Stimulated activated naive B cell treated with anti-CD40 and anti-IgM and Interleukin-4, amounts not matched to agents 10 μg/mL and 1 μg/mL and 100 μg/mL, for 72 hours (primary cell): ENCODE measurements around the gene CABLES2.

ENCODE experiments used
- ATAC-seq, 2 donors: fragments of 150-1000 bp; cut with Tn5 transposase; replicated peaks; 2 replicates each; pipeline ENCODE4 v1.10.0; 2021; ENCODE audit warnings: moderate library complexity in 1 of 2
- DNase-seq: peaks from one replicate; pipeline ENCODE4 v3.0.0; 2021
- H3K27ac Mint-ChIP-seq: one replicate; pipeline ENCODE4 v1.8.0; 2022; ENCODE audit warnings: mild to moderate bottlenecking, mixed read lengths
- H3K27me3 Mint-ChIP-seq, 2 donors: one replicate each; pipeline ENCODE4 v1.8.0; 2022; ENCODE audit warnings: mixed read lengths in 2 of 2
- H3K36me3 Mint-ChIP-seq, 2 donors: one replicate each; pipeline ENCODE4 v1.8.0; 2022; ENCODE audit warnings: mixed read lengths in 2 of 2, mild to moderate bottlenecking in 1 of 2
- H3K4me1 Mint-ChIP-seq, 2 donors: one replicate each; pipeline ENCODE4 v1.8.0; 2022; ENCODE audit warnings: mixed read lengths in 2 of 2, mild to moderate bottlenecking in 1 of 2
- H3K4me3 Mint-ChIP-seq, 2 donors: one replicate each; pipeline ENCODE4 v1.8.0; 2022; ENCODE audit warnings: mild to moderate bottlenecking in 2 of 2, mixed read lengths in 2 of 2, moderate library complexity in 1 of 2
- H3K9me3 Mint-ChIP-seq, 2 donors: one replicate each; pipeline ENCODE4 v1.8.0; 2022; ENCODE audit warnings: mixed read lengths in 2 of 2, mild to moderate bottlenecking in 1 of 2

The CABLES2 gene

DNA sequence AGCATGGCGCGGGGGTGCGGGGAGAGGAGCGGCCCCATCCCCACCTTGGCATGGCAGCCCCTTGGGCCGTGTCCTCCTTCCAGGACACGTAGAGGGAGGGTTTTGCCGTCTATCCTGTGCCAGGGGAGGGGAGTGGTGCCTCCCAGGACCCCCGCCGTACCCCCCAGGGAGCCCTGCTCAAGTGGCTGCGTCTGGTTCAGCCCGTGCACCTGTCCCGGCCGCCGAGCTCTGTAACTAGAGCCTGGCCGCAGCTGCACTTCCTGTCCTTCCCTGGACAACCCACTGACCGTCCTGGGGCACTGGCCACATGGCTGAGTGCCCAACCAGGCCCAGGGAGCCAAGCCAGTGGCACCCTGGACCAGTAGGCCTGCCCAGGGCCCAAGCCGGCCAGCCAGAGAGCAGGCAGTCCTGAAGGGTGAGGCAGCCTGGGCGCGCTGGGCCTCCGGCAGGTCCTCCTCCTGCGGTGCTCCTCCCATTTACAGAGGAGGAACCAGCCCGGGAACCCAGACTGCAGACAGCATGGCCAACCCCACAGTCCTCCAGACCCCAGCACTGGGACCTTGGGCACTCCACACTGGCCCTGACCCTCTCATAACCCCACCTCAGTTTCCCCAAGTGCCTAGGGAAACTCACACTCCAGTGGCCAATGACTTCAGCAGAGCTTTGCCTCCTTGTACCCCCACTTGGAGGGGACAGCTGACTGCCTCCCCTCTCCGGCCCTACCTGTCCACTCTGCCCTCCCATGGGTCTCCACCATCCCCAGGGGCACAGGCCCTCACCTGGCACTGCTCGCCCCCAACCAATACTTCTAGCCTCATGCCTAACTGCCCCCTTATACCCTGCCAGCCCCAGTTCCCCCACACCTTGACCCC is 48.7 kb downstream of the CABLES2 start:
- H3K4me3 Mint-ChIP-seq = no peak overlapping the region

DNA sequence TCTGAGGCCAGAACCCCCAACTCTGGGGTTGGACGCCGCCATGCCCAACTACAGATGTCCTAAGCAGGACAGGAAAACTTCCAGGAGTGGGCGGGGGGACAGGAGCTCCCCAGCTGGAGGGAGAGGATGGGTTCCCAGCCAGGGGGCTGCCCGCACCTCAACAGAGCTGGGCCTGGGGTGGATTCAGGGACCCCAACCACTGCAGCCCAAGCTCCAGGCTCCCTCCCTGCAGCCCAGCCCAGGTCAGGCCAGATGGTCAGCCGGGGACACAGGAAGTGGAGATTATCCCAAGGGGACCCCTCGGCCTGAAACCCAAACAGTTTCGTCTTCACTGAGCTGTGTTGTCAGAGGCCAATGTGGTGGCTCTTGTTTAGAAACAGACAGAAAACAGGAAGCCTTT is 49.4 kb downstream of the CABLES2 start:
- H3K4me1 Mint-ChIP-seq = peaks cover 9 to 19% of the 10 kb centered on the region in 2 donors
- no peak overlapping the region for H3K4me3 Mint-ChIP-seq
- no peak overlapping the region for H3K27ac Mint-ChIP-seq
- no peaks in the 10 kb centered on the region for H3K36me3 Mint-ChIP-seq
- DNase-seq = no peak
- no peak for ATAC-seq
- no peaks in the 10 kb centered on the region for H3K27me3 Mint-ChIP-seq
- no peaks in the 10 kb centered on the region for H3K9me3 Mint-ChIP-seq

More for the DNA sequence above, 48.7 kb downstream of the CABLES2 start:
- H3K27me3 Mint-ChIP-seq = no peaks in the 10 kb centered on the region
- no peak overlapping the region for H3K27ac Mint-ChIP-seq
- H3K4me1 Mint-ChIP-seq = peaks cover 12 to 21% of the 10 kb centered on the region in 2 donors
- ATAC-seq (no peak), DNase-seq (no peak)
- H3K36me3 Mint-ChIP-seq = no peaks in the 10 kb centered on the region
- no peaks in the 10 kb centered on the region for H3K9me3 Mint-ChIP-seq

DNA sequence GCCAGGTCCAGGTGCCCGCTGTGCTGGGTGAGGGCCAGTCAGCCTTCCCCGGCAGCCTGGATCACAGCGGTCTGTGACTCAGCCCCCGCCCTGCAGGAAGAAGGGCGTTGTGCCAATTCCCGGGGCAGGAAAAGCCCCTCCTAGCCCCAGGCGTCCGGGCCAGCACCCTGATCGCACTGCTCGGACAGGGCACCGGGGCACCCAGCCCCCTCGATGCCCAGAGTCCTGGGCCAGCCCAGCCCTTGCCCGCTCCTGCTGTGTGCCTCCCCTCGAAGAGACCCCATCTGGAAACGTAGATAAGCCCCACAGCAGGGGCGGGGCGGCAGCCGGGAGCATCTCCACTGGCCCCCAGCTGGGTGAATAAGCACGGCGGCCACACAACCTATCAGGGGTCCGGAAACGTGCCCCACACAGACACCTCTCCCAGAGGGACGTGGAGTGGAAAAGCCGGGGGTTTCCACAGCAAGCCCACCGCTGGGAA is 49.9 kb downstream of the CABLES2 start:
- Mint-ChIP-seq H3K4me3 (no peak overlapping the region), H3K36me3 (peaks cover 2 to 4% of the 10 kb centered on the region in 2 donors), H3K4me1 (peaks cover 8 to 15% of the 10 kb centered on the region in 2 donors), H3K27me3 (no peaks in the 10 kb centered on the region), H3K9me3 (no peaks in the 10 kb centered on the region), H3K27ac (no peak overlapping the region)
- ATAC-seq (no peak), DNase-seq (no peak)

DNA sequence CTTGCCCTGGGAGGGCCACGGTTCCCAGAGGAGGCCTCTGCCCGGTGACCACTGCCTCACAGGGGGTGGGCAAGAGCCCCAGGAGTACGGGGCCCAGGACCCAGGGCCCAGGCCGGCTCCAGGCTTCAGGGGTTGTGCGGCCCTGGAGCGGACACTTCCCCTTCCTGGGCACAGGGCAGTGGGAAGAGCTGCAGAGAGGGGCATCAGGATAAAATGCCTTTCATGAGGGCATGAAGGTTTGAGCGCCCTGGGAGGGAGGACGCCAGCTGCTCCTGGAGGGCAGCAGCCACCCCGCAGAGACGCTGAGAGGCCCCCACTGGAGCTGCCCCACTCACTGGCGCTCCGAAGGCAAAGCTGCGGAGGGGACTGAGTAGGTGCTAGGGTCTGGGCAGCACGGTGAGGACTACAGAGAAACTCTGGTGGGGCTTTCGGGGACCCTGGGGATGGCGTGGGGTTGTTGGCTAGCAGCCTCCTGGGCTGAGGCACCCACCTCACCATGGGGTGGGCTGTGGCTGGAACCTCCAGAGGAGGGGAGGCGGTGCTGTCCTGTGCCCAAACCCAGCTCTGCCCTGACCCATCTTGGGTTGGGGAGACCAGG is 50.4 kb downstream of the CABLES2 start:
- Mint-ChIP-seq H3K4me3 (no peak overlapping the region), H3K36me3 (peaks cover 2 to 7% of the 10 kb centered on the region in 2 donors), H3K27ac (no peak overlapping the region), H3K27me3 (no peaks in the 10 kb centered on the region), H3K4me1 (peaks cover 8 to 15% of the 10 kb centered on the region in 2 donors), H3K9me3 (no peaks in the 10 kb centered on the region)
- no peak for ATAC-seq
- DNase-seq = no peak

DNA sequence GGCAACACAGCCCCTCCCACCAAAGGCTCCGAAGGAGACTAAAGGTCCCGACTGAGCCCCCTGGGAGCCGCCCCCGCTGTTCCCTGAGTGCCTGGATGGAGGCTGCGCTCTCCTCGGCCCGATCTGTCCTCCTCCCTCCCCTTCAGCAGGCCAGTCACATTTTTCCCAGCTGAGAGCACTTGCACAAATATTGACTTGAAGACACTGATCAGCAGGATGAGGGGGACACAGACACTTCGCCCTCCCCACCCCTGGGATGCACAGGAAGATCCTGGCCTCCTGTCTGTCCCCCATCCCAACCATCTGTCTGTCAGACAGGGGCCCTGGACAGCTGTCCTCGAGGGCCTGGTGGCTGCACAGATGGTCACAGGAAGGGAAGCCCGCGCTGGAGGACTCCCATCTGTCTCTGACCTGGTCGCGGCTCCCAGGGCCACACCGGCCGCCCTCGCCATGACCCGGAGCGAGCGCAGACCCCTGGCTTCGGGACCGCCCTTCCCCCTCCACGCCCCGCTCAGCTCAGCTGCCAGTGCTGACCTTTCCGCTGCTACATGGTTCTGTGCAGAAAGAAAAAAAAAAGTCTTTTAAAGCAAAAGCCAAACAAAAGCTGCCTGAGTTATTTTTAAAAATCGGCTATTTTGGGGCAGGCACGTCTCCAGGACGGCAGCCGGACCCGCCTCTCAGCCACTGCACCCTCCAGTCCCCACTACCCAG is 51.1 kb downstream of the CABLES2 start:
- no peak for ATAC-seq
- Mint-ChIP-seq H3K27me3 (no peaks in the 10 kb centered on the region), H3K4me3 (no peak overlapping the region), H3K9me3 (no peaks in the 10 kb centered on the region), H3K4me1 (peaks cover 8 to 15% of the 10 kb centered on the region in 2 donors), H3K27ac (peak overlapping the region; percentile 67), H3K36me3 (peaks cover 2 to 7% of the 10 kb centered on the region in 2 donors)
- no peak for DNase-seq

DNA sequence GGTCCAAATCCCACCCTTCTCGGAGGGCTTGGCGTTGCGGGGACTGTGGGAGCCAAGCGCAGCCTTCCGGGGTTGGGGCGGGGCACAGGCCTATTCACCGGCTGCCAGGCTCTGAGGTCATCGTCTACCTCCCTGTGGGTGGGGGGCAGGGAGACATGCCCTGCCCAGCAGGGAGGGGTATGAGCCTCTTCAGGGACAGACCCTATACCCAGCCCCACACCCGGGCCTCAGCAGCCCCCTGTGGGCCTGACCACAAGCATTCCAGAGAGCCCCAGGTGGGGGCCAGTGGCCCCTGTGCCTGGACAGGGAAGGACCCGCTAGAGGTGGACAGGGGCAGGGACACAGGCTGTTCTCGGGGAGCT is 51.6 kb downstream of the CABLES2 start:
- Mint-ChIP-seq H3K27ac (peak overlapping the region; percentile 67), H3K27me3 (no peaks in the 10 kb centered on the region), H3K4me1 (peaks cover 8 to 15% of the 10 kb centered on the region in 2 donors), H3K36me3 (peaks cover 2 to 7% of the 10 kb centered on the region in 2 donors), H3K4me3 (no peak overlapping the region), H3K9me3 (no peaks in the 10 kb centered on the region)
- DNase-seq (no peak), ATAC-seq (no peak)

DNA sequence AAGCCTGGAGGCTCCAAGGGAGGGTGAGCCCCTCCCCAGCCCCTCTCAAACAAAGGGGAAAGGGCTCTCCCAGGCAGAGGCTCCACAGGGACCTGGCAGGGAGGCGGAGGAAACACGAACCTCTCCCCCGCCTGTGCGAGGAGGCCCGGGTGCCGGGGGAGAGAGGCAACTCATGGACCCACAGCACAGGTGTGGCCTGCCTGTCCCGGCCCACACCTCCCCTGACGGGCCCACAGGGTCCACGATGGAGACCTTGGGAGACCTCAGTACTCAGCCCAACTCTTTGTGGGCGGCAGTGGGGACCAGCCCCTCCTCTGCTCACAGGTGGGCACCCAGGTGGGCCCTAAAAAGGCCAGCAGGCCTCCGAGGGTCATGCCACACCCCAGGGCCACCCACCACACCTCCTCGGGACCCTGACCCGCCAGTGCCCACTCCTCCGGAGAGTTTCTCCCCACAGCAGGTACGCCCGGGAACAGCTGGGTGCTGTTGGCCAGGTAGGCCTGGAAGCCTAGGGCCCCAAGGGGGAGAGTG is 52.2 kb downstream of the CABLES2 start:
- Mint-ChIP-seq H3K4me3 (no peak overlapping the region), H3K4me1 (peaks cover 8 to 15% of the 10 kb centered on the region in 2 donors), H3K27me3 (no peaks in the 10 kb centered on the region), H3K36me3 (peaks cover 2 to 8% of the 10 kb centered on the region in 2 donors), H3K27ac (no peak overlapping the region), H3K9me3 (no peaks in the 10 kb centered on the region)
- ATAC-seq = no peak
- no peak for DNase-seq

DNA sequence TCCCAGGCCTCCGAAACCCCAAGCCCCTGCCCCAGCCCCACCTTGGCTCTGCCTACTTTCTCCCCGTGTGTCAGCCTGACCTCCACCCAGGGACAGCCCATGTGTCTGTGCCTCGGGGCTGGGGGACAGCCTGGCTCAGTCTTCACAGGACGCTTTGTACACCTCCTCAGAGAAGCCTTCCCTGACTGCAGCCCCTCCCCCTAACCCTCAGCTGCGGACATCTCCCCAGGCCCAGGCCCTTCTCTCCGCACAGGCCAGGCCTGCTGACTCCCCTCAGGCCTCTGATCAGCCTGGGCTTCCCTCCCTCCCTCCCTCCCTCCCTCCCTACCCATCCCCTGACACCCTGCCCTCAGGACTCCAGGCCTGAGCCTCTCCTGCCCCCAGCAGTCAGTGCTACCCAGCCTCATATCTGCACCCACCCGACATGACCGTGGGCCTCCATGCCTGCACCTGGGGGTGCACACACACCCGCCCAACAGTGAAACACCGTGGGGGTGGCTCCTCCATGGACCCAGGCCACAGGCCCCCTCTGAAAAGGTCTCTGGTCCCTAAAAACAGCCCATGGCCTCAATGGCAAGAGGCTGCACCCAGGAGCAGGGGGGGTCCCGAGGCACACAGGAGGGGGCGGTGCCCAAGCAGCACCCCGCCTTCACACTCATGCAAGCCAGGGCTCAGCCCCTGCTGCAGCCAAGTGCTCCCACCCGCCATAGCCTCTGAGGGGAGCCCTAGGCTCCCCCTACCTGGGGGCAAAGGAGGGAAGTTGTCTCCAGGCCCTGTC is 52.9 kb downstream of the CABLES2 start:
- no peak for DNase-seq
- Mint-ChIP-seq H3K9me3 (peaks cover 2% of the 10 kb centered on the region in 2 donors), H3K4me3 (no peak overlapping the region), H3K27me3 (no peaks in the 10 kb centered on the region), H3K36me3 (peaks cover 7 to 13% of the 10 kb centered on the region in 2 donors), H3K4me1 (peaks cover 10 to 15% of the 10 kb centered on the region in 2 donors), H3K27ac (no peak overlapping the region)
- ATAC-seq = no peak

DNA sequence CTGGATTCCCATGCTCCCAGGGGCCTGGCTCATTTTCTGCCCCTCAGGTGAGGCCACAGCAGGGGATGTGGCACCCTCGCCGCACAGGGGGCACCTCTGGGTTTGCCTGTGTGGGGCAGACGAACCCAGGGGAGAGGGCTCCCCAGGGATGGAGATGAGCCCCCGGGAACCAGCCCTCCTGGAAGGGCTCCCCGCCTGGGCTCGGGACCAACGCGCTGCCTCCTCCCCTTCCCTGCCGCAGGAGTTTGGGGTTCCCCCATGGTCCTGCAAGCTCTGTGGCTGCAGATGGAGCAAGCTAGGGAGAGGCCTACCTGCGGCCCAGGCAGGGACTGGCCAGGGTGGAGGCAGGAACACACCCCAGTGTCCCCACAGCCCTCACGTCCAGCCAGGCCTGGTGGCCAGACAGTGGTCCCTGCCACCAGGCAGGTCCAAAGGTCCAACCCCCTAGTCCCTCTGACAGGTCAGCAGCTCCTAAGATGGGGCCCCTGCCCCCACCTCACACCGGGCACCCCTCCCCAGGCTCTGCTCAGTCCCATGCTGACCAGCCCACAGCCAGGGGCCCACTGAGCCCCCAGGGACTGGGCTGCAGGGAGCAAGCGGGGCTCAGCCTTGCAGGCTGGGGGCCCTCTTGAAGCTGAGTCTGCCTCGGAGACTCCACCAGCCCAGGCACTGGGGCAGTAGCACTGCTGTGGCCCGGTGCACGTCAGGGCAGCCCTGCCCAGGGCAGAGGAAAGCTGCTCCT is 53.6 kb downstream of the CABLES2 start:
- DNase-seq (no peak), ATAC-seq (no peak)
- no peak overlapping the region for H3K27ac Mint-ChIP-seq
- no peak overlapping the region for H3K4me3 Mint-ChIP-seq
- H3K9me3 Mint-ChIP-seq = peaks cover 5 to 7% of the 10 kb centered on the region in 2 donors
- no peaks in the 10 kb centered on the region for H3K27me3 Mint-ChIP-seq
- H3K4me1 Mint-ChIP-seq = peaks cover 6 to 15% of the 10 kb centered on the region in 2 donors
- peaks cover 11 to 18% of the 10 kb centered on the region in 2 donors for H3K36me3 Mint-ChIP-seq

DNA sequence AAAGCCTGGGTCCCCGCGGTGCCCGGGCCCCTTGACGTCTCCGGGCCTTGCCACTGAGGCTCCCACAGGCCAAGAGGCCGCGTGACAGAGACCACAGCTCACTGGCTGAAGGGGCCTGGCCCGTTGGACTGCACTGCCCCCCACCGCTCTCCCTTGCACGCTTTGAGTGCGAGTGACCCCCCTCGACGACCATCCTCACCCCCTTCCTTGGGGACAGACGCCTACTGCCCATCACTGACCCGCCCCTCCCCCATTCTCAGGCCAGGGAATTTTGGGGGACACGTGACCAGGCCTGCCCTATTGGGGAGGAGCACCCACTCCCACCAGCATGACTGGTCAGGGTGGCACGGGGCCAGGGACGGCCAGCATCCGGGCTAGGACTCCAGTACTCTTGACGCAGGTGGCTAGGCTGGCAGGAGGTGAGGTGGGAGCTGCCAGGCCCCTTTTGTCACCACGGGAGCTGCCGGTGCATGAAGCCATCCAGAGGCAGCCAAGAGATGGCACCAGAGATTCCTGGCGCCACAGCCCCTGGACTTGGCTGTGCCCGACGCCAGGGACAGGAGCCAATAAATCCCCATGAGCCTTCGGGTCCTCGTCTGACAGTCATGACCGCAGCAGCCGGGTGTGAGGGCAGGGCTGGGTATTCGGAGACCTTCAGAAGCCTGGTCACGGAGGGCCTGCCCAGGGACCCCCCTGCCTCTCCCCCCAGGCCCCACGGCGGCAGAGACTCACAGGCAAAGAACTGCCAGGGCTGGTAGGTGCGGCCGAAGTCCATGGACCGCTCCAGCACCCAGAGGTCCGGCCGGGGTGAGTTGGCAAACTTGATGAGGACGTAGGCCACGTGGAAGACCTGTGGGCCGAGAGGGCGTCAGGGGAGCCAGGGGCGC is 54.4 kb downstream of the CABLES2 start:
- Mint-ChIP-seq H3K36me3 (peaks cover 13 to 22% of the 10 kb centered on the region in 2 donors), H3K27ac (no peak overlapping the region), H3K27me3 (no peaks in the 10 kb centered on the region), H3K4me1 (peaks cover 2 to 13% of the 10 kb centered on the region in 2 donors), H3K9me3 (peaks cover 5 to 7% of the 10 kb centered on the region in 2 donors), H3K4me3 (no peak overlapping the region)
- DNase-seq (no peak), ATAC-seq (no peak)

DNA sequence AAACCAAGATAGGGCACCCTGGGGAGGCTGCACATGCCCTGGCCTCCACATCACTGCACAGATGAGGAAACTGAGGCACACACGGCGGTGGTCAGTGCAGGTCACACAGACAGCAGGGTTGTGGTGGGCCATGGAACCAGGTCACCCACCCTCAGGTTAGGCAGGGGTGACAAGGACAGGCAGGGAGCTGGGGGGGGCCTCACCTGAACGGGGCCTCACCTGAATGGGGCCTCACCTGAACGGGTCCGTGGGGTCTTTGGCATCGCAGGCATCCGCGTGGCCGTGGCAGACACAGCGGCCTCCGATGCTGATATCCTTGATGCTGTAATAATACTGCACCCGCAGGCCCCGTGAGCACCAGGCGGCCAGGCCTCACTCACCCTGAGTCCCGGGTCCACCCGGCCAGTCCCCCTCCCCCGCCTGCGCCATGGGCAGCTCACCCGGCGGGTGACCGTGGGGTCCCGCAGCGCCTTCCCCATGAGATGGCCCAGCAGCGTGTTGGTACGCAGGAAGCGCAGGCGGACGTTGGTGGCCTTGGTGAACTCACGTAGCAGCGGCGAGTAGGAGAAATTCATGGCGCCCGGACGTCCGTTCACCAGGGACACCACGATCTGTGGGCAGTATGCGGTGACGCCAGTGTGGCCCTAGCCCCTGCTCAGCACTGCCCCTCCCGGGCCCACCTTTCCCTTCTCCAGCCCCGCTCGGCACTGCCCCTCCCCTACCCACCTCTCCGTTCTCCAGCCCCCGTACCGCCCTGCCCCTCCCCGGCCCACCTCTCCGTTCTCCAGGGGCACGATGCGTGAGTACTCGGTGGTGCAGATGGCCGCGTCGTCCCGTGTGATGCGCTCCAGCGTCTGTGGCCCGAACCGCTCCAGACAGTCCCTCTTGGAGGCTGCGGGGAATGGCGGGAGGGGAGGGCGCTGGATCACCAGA is 55.4 kb downstream of the CABLES2 start:
- peaks cover 2 to 6% of the 10 kb centered on the region in 2 donors for H3K4me1 Mint-ChIP-seq
- no peaks in the 10 kb centered on the region for H3K27me3 Mint-ChIP-seq
- DNase-seq (no peak), ATAC-seq (no peak)
- H3K36me3 Mint-ChIP-seq = peaks cover 13 to 22% of the 10 kb centered on the region in 2 donors
- H3K27ac Mint-ChIP-seq = no peak overlapping the region
- H3K4me3 Mint-ChIP-seq = no peak overlapping the region
- peaks cover 5 to 7% of the 10 kb centered on the region in 2 donors for H3K9me3 Mint-ChIP-seq
